Stimulated activated naive CD8-positive, alpha-beta T cell treated with anti-CD3 and anti-CD28 coated beads, Interleukin-15, Interleukin-2, amounts not matched to agents 100 ng/mL and 50 ng/mL, for 24 hours (primary cell): ENCODE measurements around the gene METTL15.
"Not testable (repeated sequence)": the region's sequence is repeated elsewhere in the genome, so short reads cannot be mapped to it uniquely, and the experiment has no call there.

Source experiments
- H3K27ac Mint-ChIP-seq: one replicate; pipeline ENCODE4 v1.8.0; 2021; ENCODE audit warnings: mild to moderate bottlenecking, mixed read lengths
- H3K27me3 Mint-ChIP-seq: one replicate; pipeline ENCODE4 v1.8.0; 2021; ENCODE audit warnings: mixed read lengths
- H3K36me3 Mint-ChIP-seq: one replicate; pipeline ENCODE4 v1.8.0; 2021; ENCODE audit warnings: low read depth, mixed read lengths
- H3K4me1 Mint-ChIP-seq: one replicate; pipeline ENCODE4 v1.8.0; 2021; ENCODE audit warnings: low read depth, mixed read lengths
- H3K4me3 Mint-ChIP-seq: one replicate; pipeline ENCODE4 v1.8.0; 2021; ENCODE audit warnings: mild to moderate bottlenecking, mixed read lengths
- H3K9me3 Mint-ChIP-seq: one replicate; pipeline ENCODE4 v1.8.0; 2021; ENCODE audit warnings: mixed read lengths

Gene METTL15

DNA sequence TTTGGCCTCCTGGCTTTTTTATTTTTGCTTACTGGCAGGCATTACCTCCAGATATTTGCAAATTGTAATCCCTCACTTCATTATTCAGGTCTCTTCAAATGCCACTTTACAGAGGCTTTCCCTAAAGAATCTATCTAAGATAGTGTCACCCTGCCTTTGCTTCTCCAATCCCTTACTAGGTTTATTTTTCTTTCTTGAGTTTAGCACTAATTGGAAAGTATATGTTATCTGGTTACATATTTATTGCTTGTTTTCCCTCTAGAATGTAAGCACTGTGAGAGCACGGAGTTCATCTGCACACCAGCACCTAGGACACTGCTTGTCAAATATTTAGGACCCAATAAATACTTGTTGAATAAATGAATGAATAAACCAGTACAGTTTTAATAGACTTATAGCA, 3.8 kb upstream of the METTL15 start:
- Mint-ChIP-seq H3K36me3 (peaks cover 6% of the 10 kb centered on the region), H3K27me3 (no peaks in the 10 kb centered on the region), H3K4me3 (no peak overlapping the region), H3K4me1 (peaks cover 21% of the 10 kb centered on the region), H3K9me3 (no peaks in the 10 kb centered on the region), H3K27ac (no peak overlapping the region)

DNA sequence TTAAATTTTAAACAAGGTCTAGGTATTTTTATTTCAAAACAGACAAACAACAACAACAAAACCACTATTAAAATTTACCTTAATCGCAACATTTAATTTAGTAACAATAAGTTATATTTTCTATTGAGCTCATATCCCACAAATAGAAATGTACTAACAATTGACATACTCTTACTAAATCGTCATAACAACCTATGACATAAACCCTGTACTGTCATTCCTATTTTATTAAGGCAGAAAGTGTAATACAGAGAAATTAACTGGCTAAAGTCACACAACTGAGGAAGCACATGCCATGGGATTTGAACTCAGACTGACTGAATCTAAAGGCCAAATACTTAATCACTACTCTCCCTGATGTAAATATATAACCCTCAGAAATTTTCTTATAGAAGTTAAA, 3.2 kb upstream of the METTL15 start:
- no peak overlapping the region for H3K4me3 Mint-ChIP-seq
- no peaks in the 10 kb centered on the region for H3K9me3 Mint-ChIP-seq
- H3K4me1 Mint-ChIP-seq = peaks cover 27% of the 10 kb centered on the region
- no peak overlapping the region for H3K27ac Mint-ChIP-seq
- peaks cover 6% of the 10 kb centered on the region for H3K36me3 Mint-ChIP-seq
- no peaks in the 10 kb centered on the region for H3K27me3 Mint-ChIP-seq

DNA sequence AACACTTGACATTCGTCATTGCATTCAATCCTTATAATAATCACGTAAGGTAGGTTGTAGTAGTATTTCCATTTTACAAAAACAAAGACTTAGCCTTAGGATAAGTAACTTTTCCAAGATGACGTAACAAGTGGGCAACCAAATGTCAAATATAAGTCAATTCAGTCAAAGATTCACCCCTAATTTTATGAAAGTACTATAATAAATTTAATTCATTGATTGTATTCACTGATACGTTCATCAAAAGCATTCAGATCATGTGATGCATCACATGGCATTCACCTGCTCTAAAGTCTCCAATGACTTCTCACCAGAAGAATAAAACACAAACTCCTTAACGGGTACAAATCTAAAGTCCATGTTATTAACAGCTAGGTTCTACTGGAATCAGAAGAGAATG, 2.3 kb upstream of the METTL15 start:
- H3K4me1 Mint-ChIP-seq = peaks cover 33% of the 10 kb centered on the region
- H3K4me3 Mint-ChIP-seq = peak overlapping the region; percentile 99

DNA sequence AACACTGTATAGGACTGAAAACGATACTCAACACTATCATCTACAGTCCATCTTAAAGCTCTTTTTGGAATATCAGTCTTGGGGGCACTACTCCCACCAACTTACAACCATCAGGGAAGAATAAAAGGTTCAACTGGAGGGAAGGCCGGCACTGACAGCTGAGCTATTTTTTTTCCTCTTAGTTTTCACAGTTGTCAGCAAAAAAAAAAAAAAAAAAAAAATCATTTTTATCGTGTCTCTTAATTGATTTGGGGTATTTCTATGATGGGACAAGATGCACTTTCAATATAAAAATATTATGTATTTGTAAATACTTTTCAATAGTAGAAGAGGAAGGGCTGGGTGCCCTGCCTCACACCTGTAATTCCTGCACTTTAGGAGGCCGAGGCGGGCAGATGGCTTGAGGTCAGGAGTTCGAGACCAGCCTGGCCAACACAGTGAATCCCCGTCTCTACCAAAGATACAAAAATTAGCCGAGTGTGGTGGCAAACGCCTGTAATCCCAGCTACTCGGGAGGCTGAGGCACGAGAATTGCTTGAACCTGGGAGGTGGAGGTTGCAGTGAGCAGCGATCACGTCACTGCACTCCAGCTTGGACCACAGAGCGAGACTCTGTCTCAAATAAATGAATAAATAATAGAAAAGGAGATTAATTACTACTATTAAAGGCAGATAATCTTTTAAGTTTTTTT, 1.7 kb upstream of the METTL15 start:
- Mint-ChIP-seq H3K4me3 (peak overlapping the region; percentile 99), H3K27me3 (no peaks in the 10 kb centered on the region), H3K4me1 (peaks cover 39% of the 10 kb centered on the region), H3K27ac (no peak overlapping the region), H3K9me3 (no peaks in the 10 kb centered on the region), H3K36me3 (peaks cover 6% of the 10 kb centered on the region)

More for the DNA sequence above, 2.3 kb upstream of the METTL15 start:
- peaks cover 6% of the 10 kb centered on the region for H3K36me3 Mint-ChIP-seq
- no peaks in the 10 kb centered on the region for H3K27me3 Mint-ChIP-seq
- H3K9me3 Mint-ChIP-seq = no peaks in the 10 kb centered on the region
- H3K27ac Mint-ChIP-seq = no peak overlapping the region

DNA sequence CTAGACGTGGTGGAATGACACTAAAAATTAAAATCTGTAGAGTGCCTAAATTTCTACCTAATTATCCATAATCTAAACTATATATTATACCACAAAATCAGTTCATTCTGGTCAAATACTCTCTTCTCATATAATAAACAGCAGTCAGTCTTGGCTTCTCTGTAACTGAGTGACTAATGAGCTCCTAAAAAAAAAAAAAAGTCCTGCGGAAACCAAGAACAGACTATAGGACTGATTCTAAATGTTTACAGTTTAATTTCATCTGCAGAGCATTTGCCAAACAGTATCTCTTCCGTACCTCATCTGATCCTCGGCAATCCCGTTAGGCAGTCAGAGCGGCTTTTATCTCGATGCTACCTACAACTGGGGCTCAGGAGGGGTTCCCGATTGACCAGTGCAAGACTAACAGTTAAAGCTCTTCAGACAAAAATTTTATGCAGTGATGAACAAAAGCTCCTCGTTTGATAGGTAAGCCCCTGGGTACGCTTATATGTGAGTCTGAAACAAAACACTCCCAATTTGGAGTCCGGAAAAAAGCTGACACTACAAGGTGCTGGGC, 918 bp upstream of the METTL15 start:
- peaks cover 47% of the 10 kb centered on the region for H3K4me1 Mint-ChIP-seq

DNA sequence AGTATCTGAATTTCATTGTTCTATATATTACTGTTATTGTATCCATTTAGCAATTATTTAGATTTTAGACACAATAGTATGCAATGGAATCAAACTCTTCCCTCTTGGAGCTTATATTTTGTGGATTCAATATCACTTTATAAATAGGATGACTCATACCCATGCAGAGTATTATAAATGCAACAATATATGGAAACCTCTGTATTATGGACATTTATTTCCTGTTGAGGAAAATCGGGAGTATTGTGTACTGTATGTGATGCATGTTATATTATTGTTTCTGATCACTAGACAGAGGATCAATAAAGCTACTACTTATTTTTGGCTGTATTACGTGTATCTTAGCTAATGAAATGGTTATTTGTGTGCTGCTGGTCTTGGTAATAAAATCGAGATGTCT, 770 bp downstream of the METTL15 start:
- Mint-ChIP-seq H3K4me3 (peak overlapping the region; percentile 99), H3K27me3 (no peaks in the 10 kb centered on the region), H3K9me3 (no peaks in the 10 kb centered on the region), H3K4me1 (peaks cover 51% of the 10 kb centered on the region), H3K27ac (peak overlapping the region; percentile 99), H3K36me3 (peaks cover 19% of the 10 kb centered on the region)

More for the DNA sequence above, 918 bp upstream of the METTL15 start:
- peak overlapping the region; percentile 99 for H3K4me3 Mint-ChIP-seq
- H3K27ac Mint-ChIP-seq = peak overlapping the region; percentile 99
- no peaks in the 10 kb centered on the region for H3K9me3 Mint-ChIP-seq
- peaks cover 11% of the 10 kb centered on the region for H3K36me3 Mint-ChIP-seq
- no peaks in the 10 kb centered on the region for H3K27me3 Mint-ChIP-seq

DNA sequence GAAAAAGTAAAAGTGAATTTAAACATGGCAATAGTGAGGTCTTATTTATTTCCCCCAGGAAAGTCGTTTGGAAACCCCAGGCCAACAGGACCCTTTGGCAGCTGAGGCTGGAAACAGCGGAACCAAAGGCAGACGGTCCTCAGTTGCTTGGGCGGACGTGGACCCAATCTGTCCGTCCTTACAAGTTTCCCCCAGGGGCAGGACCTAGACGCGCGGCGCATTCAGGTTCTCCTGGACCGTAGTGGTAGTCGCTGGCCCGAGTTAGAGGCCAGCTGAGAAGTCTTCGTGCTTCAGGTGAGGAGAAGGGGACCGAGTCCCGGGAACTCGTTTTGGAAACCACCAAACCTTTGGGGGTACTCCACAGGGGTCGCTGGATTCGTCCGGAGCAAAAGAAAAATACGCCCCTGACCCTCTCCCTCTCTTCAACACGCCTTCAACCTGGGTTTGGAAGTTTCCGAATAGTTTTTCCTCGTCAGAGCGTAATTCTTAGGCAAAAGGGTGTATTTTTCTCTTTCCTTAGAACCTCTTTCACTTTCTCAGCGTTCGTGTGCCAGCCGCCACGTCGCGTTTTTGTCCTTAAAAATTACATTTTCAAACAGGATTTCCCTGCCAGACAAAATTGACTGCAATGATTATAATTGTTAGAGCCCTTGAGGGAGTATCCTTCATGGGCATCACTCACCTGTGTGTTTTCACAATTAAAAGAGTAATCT, 2.1 kb downstream of the METTL15 start:
- Mint-ChIP-seq H3K27me3 (no peaks in the 10 kb centered on the region), H3K4me1 (peaks cover 51% of the 10 kb centered on the region), H3K9me3 (no peaks in the 10 kb centered on the region), H3K27ac (peak overlapping the region; percentile 91), H3K4me3 (peak overlapping the region; percentile 99), H3K36me3 (peaks cover 30% of the 10 kb centered on the region)

DNA sequence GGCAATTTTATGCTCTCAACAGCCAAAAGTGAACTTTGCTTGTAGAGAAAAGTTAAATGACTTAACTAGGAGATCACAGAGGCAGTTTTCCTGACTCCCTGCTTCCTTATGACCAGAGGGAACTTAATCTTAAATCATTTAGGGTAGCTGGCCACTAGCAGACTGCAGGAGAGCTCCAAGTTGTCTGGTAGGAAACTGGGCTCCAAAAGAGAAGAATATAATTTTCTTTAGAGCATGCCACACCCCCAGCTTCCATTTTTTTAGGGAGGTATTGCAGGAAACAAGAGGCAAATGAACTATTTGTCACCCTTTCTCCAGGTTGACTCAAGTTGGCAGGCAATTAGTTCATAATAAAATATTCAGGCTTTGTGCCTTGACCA, 2.6 kb downstream of the METTL15 start:
- Mint-ChIP-seq H3K27ac (peak overlapping the region; percentile 91), H3K4me3 (peak overlapping the region; percentile 99), H3K4me1 (peaks cover 51% of the 10 kb centered on the region)

DNA sequence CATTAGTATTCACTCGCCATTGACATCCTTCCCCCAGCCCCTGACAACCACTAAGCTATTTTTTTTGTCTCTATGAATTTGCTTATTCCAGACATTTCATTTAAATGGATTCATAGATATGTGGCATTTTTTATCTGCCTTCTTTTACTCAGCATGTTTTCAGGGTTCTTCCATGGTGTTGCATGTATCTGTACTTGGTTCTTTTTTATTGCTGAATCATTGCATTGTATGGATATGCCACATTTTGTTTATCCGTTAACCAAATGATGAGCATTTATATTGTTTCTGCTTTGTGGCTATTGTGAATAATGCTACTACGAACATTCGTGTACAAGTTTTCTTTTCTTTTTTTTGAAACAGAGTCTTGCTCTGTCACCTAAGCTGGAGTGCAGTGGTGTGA, 5.9 kb downstream of the METTL15 start:
- Mint-ChIP-seq H3K27me3 (no peaks in the 10 kb centered on the region), H3K9me3 (no peaks in the 10 kb centered on the region), H3K27ac (no peak overlapping the region), H3K4me1 (peaks cover 43% of the 10 kb centered on the region), H3K4me3 (no peak overlapping the region), H3K36me3 (peaks cover 39% of the 10 kb centered on the region)

More for the DNA sequence above, 2.6 kb downstream of the METTL15 start:
- H3K36me3 Mint-ChIP-seq = peaks cover 30% of the 10 kb centered on the region
- H3K27me3 Mint-ChIP-seq = no peaks in the 10 kb centered on the region
- H3K9me3 Mint-ChIP-seq = no peaks in the 10 kb centered on the region

DNA sequence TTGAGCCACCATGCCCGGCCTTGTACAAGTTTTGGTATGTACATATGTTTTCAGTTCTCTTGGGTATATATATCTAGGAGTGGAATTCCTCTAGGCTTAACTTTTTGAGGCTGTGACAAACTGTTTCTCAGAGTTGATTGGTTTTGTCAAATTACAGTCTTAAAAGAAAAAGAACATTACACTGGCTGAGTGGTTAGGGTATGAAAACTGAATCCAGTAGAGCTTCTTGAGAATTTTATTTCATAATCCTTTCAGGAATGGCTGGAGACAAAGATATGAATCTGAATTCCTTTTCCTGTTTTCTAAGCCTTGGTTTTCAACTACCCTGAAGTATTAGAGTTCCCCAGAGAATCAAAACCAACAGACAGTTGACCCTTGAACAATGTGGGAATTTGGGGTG, 6.5 kb downstream of the METTL15 start:
- Mint-ChIP-seq H3K36me3 (peaks cover 41% of the 10 kb centered on the region), H3K4me3 (no peak overlapping the region), H3K27ac (no peak overlapping the region), H3K4me1 (peaks cover 37% of the 10 kb centered on the region), H3K9me3 (no peaks in the 10 kb centered on the region), H3K27me3 (no peaks in the 10 kb centered on the region)

DNA sequence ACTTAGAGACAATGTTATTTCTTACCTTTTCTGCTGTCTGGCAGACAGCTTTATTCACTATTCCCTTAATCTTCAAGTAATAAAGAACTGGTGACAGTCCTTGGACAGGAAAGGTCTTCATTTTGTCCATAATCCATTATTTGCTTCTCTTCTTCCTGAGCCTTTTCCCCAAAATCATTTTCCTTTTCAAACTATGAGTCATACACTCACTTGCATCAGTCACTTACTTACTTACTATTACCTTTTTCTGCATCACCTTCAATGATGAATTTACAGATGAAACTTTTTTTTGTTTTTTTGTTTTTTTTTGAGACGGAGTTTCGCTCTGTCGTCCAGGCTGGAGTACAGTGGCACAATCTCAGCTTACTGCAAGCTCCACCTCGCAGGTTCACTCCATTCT, 9.5 kb downstream of the METTL15 start:
- Mint-ChIP-seq H3K36me3 (peaks cover 31% of the 10 kb centered on the region), H3K9me3 (no peaks in the 10 kb centered on the region), H3K4me1 (peaks cover 14% of the 10 kb centered on the region), H3K4me3 (no peak overlapping the region), H3K27ac (no peak overlapping the region), H3K27me3 (no peaks in the 10 kb centered on the region)

DNA sequence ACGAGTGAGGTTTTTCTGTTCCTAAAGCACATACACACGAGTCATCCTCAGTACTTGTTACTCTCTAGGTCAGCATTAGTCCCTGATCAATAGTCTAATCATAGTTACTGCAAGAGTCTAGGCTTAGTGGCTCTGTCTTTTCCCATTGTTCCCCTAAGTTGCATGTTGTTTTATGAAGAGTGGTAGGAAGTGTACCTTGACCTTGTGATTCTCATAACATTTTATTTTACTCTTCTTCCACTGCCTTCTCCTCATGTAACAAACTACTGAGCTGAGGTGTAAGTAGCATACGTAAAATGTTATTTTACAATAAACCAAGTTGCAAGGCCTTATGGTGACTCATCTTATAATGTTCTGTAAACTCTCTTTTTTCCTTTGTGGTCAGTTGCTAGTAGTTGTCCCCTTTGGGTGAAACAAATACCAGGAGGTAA, 15.0 kb downstream of the METTL15 start:
- Mint-ChIP-seq H3K4me1 (peaks cover 4% of the 10 kb centered on the region), H3K36me3 (peaks cover 30% of the 10 kb centered on the region), H3K27ac (no peak overlapping the region), H3K27me3 (no peaks in the 10 kb centered on the region), H3K4me3 (no peak overlapping the region), H3K9me3 (no peaks in the 10 kb centered on the region)

DNA sequence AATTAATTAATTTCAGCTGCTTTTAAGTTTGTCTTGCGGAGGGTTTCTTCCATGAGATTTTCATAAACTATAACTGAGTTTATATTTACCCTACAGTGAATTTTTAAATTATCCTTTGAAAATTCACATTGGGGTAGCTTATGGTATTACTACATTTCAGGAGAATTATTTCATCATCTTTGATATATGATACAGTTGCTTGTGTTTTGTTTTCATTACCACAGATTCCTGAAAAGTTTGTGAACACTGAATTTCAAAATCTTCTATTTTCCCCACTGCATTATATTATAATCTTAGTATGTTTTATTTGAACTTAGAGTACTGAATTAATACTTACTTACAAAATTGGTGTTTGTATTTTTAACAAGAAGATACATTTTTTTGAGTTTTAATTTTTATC, 24.4 kb downstream of the METTL15 start:
- H3K4me1 Mint-ChIP-seq = no peaks in the 10 kb centered on the region
- no peak overlapping the region for H3K4me3 Mint-ChIP-seq
- H3K27me3 Mint-ChIP-seq = no peaks in the 10 kb centered on the region
- H3K36me3 Mint-ChIP-seq = peaks cover 49% of the 10 kb centered on the region
- peaks cover 13% of the 10 kb centered on the region for H3K9me3 Mint-ChIP-seq
- no peak overlapping the region for H3K27ac Mint-ChIP-seq

DNA sequence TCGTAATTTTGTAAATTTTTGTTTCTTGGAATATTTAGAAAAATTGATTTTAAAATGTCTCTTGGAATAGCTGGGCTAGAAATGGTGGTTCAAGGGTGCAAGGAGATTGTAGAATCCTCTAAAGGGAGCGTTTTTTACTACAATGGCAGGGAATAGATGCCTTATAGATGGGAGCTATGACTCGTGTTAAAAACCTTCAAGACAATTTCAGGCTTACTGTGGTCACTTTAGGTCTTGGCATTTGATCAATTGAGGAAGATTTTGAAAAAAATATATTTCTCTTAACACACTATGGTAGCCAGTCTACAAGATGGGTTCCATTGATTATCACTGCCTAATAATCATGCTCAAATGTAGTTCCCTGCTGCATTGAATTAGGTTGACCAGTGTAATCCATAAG, 25.0 kb downstream of the METTL15 start:
- Mint-ChIP-seq H3K36me3 (peaks cover 53% of the 10 kb centered on the region), H3K27ac (no peak overlapping the region), H3K9me3 (peaks cover 17% of the 10 kb centered on the region), H3K27me3 (no peaks in the 10 kb centered on the region), H3K4me1 (no peaks in the 10 kb centered on the region), H3K4me3 (no peak overlapping the region)

DNA sequence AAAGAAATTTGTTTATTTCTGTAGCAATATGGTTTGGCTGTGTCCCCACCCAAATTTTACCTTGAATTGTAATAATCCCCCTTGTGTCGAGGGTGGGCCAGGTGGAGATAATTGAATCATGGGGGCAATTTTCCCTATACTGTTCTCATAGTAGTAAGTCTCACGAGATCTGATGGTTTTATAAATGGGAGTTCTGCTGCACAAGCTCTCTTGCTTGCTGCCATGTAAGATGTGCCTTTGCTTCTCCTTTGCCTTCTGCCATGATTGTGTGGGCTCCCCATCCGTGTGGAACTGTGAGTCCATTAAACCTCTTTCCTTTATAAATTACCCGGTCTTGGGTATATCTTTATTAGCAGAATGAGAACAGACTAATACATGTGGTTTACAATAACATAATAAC, 28.0 kb downstream of the METTL15 start:
- peaks cover 24% of the 10 kb centered on the region for H3K9me3 Mint-ChIP-seq
- not testable (repeated sequence) for H3K27me3 Mint-ChIP-seq

More for the DNA sequence above, 28.0 kb downstream of the METTL15 start:
- not testable (repeated sequence) for H3K27ac Mint-ChIP-seq, H3K4me1 Mint-ChIP-seq, H3K4me3 Mint-ChIP-seq
- H3K36me3 Mint-ChIP-seq = peaks cover 73% of the 10 kb centered on the region
